Upper lobe of left lung (tissue), 4 donors: ENCODE measurements around the gene RASGRP4.
"Not testable (repeated sequence)": the region's sequence is repeated elsewhere in the genome, so short reads cannot be mapped to it uniquely, and the experiment has no call there.

ENCODE experiments used
- EP300 ChIP-seq, 4 donors: sonication (generic); formaldehyde crosslinking; IDR thresholded peaks; one replicate each; pipeline ENCODE4 v1.5.1; 2017; ENCODE audit warnings: antibody characterized with exemption in 4 of 4, control low read depth in 2 of 4
- POLR2A ChIP-seq, 4 donors: fragments of 450-650 bp; IDR thresholded peaks; one replicate each; pipeline ENCODE4 v1.5.1; 2016 to 2017; ENCODE audit warnings: antibody characterized with exemption in 4 of 4, mild to moderate bottlenecking in 2 of 4
- TF ChIP-seq, protein P1 (sequence below), 6 experiments: fragments of 450-650 bp in 4 of 6; fragments of 200-600 bp in 2 of 6; sonication (generic) in 2 of 6; IDR thresholded peaks; one replicate each; pipeline ENCODE4 v1.5.1; 2016 to 2019; ENCODE audit warnings: antibody characterized with exemption in 6 of 6

DNA sequence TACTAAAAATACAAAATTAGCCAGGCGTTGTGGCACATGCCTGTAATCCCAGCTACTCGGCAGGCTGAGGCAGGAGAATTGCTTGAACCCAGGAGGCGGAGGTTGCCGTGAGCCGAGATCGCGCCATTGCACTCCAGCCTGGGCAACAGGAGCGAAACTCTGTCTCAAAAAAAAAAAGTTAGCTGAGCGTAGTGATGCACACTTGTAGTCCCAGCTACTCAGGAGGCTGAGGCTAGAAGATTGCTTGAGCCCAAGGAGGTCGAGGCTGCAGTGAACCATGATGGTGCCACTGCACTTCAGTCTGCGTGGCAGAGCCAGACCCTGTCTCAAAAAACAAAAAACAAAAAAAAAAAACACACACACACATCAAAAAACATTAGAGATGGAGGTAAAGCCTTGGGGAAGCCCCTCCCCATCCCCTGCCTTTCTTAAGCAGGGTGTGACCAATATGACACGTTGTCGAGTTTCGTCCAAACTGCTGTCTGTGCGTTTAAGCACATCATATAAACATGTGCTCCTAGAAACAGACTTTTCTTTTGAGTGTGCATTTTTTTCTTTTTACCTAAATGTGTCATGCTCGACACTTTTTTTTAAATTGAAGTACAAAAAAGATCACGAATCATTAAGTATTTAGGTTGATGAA, 1.1 kb upstream of the RASGRP4 start:
- not testable (repeated sequence) for TF ChIP-seq EP300, POLR2A (IDR thresholded peaks at IDR 0.05)
- TF ChIP-seq, protein P1, sequence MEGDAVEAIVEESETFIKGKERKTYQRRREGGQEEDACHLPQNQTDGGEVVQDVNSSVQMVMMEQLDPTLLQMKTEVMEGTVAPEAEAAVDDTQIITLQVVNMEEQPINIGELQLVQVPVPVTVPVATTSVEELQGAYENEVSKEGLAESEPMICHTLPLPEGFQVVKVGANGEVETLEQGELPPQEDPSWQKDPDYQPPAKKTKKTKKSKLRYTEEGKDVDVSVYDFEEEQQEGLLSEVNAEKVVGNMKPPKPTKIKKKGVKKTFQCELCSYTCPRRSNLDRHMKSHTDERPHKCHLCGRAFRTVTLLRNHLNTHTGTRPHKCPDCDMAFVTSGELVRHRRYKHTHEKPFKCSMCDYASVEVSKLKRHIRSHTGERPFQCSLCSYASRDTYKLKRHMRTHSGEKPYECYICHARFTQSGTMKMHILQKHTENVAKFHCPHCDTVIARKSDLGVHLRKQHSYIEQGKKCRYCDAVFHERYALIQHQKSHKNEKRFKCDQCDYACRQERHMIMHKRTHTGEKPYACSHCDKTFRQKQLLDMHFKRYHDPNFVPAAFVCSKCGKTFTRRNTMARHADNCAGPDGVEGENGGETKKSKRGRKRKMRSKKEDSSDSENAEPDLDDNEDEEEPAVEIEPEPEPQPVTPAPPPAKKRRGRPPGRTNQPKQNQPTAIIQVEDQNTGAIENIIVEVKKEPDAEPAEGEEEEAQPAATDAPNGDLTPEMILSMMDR (IDR thresholded peaks at IDR 0.05), result not testable (repeated sequence)
